Activated CD4-positive, alpha-beta T cell treated with anti-CD3 and anti-CD28 coated beads, Interleukin-2, amount 50 U/mL, for 24 hours (primary cell): Measurements from ENCODE around the gene ZC3H14.
A peak's percentile ranks its signal among the peaks of the same experiment; 100 is the strongest.
"Not testable (repeated sequence)": the region's sequence is repeated elsewhere in the genome, so short reads cannot be mapped to it uniquely, and the experiment has no call there.

ENCODE experiments used
- DNase-seq, 2 donors: peaks; one replicate each; pipeline ENCODE4 v3.0.0-alpha.2; 2020; ENCODE audit warnings: low read depth in 1 of 2, low spot score in 1 of 2

The ZC3H14 gene, protein sequence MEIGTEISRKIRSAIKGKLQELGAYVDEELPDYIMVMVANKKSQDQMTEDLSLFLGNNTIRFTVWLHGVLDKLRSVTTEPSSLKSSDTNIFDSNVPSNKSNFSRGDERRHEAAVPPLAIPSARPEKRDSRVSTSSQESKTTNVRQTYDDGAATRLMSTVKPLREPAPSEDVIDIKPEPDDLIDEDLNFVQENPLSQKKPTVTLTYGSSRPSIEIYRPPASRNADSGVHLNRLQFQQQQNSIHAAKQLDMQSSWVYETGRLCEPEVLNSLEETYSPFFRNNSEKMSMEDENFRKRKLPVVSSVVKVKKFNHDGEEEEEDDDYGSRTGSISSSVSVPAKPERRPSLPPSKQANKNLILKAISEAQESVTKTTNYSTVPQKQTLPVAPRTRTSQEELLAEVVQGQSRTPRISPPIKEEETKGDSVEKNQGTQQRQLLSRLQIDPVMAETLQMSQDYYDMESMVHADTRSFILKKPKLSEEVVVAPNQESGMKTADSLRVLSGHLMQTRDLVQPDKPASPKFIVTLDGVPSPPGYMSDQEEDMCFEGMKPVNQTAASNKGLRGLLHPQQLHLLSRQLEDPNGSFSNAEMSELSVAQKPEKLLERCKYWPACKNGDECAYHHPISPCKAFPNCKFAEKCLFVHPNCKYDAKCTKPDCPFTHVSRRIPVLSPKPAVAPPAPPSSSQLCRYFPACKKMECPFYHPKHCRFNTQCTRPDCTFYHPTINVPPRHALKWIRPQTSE

DNA sequence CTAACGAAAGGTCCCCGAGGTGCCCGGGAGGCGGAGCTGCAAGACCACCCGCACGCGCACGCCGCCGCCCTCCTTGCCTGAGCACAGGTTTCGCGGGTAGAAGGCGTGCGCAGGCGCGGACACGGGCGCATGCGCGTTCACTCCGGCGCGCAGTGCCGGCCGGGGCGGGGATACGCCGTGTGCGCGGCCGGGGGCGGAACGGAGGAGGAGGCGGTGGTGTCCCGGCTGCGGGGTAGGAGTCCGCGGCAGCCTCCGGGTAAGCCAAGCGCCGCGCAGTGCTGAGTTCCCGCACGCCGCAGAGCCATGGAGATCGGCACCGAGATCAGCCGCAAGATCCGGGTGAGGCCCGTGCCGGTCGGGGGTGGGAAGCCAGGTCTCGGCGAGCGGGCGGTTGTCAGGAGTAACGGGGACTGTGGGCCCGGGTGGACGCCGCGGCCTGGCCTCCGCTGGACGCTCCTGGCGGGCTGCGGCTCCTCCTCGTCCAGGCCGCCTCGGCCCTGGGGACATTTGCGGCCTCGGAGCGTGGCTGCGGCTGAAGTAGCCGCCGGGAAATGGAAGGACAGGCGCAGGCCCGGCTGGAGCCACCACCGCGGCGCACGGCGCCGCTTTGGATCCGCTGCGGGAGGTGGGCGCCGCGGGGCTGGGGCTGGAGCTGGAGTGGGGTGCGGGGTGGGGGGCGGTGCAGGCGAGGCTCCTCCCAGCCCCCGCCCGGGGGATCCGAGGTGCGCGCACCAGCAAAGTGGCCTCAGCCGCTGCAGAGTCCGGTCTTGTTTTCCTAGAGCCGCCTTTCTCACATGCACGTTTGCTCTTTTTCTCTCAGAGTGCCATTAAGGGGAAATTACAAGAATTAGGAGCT, at the start of gene ZC3H14:
ZC3H14 (plus strand) TSS at position 207 of the 856 bp plus-strand sequence; CDS start at position 304, 97 bp downstream.
- peak; percentile 76 to 80 for DNase-seq

GRCh38 chr14:88515499-88516221, 47.2 kb upstream of the ZC3H14 start:
- DNase-seq = no peak

GRCh38 chr14:88516861-88517357, 45.9 kb upstream of the ZC3H14 start:
- no peak for DNase-seq

- DNase-seq = no peak
Measured at GRCh38 chr14:88518592-88519512, 44.0 kb upstream of the ZC3H14 start.

GRCh38 chr14:88519907-88520306, 42.9 kb upstream of the ZC3H14 start:
- DNase-seq = no peak

- no peak for DNase-seq
Measured at GRCh38 chr14:88521818-88522217, 41.0 kb upstream of the ZC3H14 start.

- DNase-seq = no peak
Measured at GRCh38 chr14:88522393-88522792, 40.4 kb upstream of the ZC3H14 start.

DNA sequence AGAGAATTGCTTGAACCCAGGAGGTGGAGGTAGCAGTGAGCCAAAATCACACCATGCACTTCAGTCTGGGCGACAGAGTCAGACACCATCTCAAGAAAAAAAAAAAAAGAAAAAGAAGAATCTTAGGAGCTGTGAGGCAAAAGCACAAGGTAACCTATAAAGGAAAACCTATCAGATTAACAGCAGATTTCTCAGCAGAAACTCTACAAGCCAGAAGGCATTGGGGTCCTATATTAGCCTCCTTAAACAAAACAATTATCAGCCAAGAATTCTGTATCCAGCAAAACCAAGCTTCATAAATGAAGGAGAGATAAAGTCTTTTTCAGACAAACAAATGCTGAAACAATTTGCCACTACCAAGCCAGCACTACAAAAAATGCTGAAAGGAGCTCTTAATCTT, 32.9 kb upstream of the ZC3H14 start:
- not testable (repeated sequence) for DNase-seq

DNA sequence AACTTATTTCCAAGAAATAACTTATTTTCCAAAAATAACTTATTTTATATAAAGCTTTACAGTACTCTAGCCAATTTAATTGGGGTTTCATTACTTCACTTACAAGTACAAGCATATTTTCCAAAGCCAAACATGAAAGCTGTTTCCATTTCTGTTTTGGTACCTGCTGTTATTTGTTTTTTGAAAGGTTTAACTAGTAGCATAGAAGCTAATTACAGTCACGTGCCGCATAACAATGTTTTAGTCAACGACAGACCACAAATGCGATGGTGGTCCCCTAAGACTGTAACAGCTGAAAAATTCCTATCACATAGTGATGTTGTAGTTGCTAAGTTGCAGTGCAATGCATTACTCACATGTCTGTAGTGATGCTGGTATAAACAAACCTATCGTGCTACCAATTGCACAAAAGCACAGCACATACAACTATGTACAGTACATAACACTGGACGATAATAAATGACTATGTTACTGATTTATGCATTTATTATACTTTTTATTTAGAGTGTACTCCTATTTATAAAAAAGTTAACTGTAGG, 29.7 kb upstream of the ZC3H14 start:
- DNase-seq = no peak

DNA sequence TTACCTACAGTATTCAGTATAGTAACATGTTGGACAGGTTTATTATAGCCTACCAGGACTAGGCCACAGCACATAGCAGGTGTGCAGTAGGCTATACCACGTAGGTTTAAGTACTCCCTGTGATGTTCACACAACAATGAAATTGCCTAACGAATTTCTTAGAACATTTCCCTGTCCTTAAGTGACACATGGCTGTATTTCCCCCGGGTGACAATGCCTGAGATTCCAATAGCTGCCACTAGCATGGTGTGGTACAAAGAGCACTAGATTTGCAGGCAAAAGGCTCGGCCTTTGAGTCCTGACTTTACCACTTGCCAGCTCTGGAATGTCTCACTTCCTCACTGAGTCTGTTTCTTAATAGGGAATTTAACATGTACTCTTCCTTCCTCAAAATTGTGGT, 27.7 kb upstream of the ZC3H14 start:
- DNase-seq = no peak

DNA sequence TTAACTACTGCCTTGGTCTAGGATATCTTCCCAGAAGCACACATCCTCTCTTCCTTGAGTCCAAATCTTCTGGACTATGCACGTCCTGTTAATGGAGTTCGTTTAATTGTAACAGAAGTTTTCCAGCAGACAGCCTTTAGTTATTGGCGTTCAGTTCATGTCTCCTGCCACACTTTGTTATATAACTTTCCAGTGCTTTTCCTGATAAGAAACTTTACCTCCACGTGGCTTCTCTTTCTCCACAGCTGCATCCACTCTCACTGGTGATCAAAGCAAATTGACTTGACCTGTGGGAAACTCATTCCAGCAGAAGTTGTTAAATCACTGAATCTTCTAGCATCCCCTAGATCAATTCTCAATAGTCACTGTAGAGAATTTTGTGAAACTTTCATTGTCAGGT, 27.0 kb upstream of the ZC3H14 start:
- no peak for DNase-seq

DNA sequence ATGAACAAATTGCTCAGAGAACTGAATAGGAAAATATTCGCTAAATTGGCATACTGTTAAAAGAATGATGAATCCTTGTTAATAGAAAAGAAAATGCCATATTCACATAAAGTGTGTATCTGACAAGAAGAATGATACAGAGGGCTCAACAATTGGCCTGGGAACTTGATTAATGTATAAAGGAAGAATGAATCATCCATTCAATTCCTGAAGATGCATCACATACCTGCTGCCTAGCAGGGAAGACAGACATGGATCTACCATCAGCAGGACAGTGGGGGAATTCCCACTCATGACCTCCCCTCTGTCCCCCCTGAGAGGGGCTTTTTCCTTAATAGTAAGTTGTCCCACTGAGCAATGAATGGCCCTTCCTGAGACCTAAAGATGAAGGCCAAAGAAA, 21.5 kb upstream of the ZC3H14 start:
- DNase-seq = no peak

- no peak for DNase-seq
Measured at GRCh38 chr14:88542857-88543795, 19.7 kb upstream of the ZC3H14 start.

DNA sequence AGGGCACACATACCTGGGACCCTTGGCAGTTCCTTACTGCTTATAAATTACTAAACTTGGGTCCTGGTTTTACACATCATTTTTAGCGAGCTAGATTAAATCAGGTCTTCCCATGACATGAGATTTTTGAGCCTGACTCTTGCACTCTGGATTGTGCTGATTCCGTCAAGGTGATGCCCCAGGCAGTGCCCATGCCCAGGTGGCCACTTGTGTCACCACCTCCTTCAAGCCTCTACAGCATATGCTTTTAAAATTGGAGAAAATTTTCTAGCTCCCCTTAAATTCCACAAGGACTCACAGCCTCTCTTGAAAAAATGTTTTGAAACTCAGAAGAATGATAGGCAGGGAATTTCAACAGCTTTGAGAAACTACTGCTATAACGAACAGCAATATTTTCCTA, 17.6 kb upstream of the ZC3H14 start:
- DNase-seq = no peak

- no peak for DNase-seq
Measured at GRCh38 chr14:88546621-88547385, 16.0 kb upstream of the ZC3H14 start.

DNA sequence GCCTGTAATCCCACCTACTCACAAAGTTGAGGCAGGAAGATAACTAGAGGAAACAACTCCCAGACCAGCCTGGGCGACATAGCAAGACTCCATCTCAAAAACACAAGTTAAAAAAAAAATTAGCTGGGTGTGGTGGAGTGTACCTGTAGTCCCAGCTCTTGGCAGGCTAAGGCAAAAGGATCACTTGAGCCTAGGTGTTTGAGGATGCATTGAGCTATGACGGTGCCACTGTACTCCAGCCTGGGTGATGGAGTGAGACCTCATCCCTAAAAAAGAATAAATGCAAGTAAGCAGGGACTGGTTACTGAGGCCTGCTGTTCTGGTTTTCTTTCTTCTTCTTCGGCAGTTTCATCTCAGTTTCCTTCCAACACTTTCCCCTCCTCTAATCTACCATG, 15.5 kb upstream of the ZC3H14 start:
- no peak for DNase-seq

DNA sequence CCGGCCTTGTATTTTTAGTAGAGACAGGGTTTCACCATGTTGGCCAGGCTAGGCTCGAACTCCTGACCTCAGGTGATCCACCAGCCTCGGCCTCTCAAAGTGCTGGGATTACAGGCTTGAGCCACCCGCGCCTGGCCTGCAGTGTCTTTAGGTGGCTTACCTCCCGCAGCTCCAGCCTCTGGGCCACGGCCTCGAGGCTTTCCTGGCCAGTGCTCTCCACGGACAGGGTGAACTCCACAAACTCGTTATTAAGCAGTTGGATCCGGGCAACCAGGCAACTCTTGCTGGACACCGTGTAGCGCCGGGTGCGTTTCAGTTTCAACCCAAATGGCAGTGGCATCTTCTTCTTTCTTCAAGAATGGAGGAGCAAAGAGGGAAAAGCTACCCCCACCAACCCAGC, 12.8 kb upstream of the ZC3H14 start:
- no peak for DNase-seq
